Gastroesophageal sphincter (tissue), 4 donors: Measurements from ENCODE around the gene ITPK1. TPM values are rescaled to one million over a fixed set of nuclear protein-coding genes. Genes with fewer than 3 reads are reported as not detected.

Source experiments
- ATAC-seq: fragments of 150-250 bp; one replicate; pipeline ENCODE4 v1.9.1; 2016; ENCODE audit warnings: mild to moderate bottlenecking, moderate library complexity
- H3K27ac ChIP-seq, 4 donors: fragments of 200-600 bp; sonication (generic) in 3 of 4; 1 replicate in 3 of 4; 2 replicates in 1 of 4; pipeline ENCODE4 v1.5.1; 2016 to 2019
- H3K27me3 ChIP-seq: fragments of 200-600 bp; sonication (generic); one replicate; pipeline ENCODE4 v1.5.1; 2019
- H3K36me3 ChIP-seq, 2 donors: fragments of 200-600 bp; sonication (generic); one replicate each; pipeline ENCODE4 v1.5.1; 2019; ENCODE audit warnings: control low read depth in 1 of 2
- H3K4me1 ChIP-seq, 3 donors: fragments of 200-600 bp; sonication (generic); 1 replicate in 2 of 3; 2 replicates in 1 of 3; pipeline ENCODE4 v1.5.1; 2016 to 2019; ENCODE audit warnings: control low read depth in 2 of 3
- H3K4me3 ChIP-seq, 2 donors: fragments of 200-600 bp; sonication (generic); one replicate each; pipeline ENCODE4 v1.5.1; 2019; ENCODE audit warnings: mild to moderate bottlenecking in 1 of 2, moderate library complexity in 1 of 2
- H3K9me3 ChIP-seq, 3 donors: fragments of 200-600 bp; sonication (generic); one replicate each; pipeline ENCODE4 v1.5.1; 2017 to 2019; ENCODE audit warnings: control low read depth in 2 of 3
- EP300 ChIP-seq: sonication (generic); formaldehyde crosslinking; IDR thresholded peaks from one replicate; pipeline ENCODE4 v1.6.1; 2017; ENCODE audit warnings: antibody characterized with exemption, mild to moderate bottlenecking
- POLR2A ChIP-seq, 2 donors: fragments of 450-650 bp; IDR thresholded peaks; one replicate each; pipeline ENCODE4 v1.6.1; 2017; ENCODE audit warnings: antibody characterized with exemption in 2 of 2, mild to moderate bottlenecking in 2 of 2, moderate library complexity in 1 of 2
- POLR2AphosphoS5 ChIP-seq: sonication (generic); formaldehyde crosslinking; IDR thresholded peaks from one replicate; pipeline ENCODE4 v1.6.1; 2017; ENCODE audit warnings: antibody characterized with exemption
- WGBS, 2 donors: methylation state at CpG; one replicate each; pipeline ENCODE4 v1.1.5; 2018; ENCODE audit warnings: low coverage in 1 of 2; 5-methylcytosine and 5-hydroxymethylcytosine counted together
- total RNA-seq, 4 donors: library from RNA; depleted of rRNA; stranded (reverse); fragments of >200 nt; gene quantifications; one replicate each; pipeline ENCODE4 v1.1.0, GENCODE V29; 2016
- TF ChIP-seq, protein P1 (sequence below), 4 experiments: fragments of 200-600 bp in 2 of 4; fragments of 450-650 bp in 2 of 4; sonication (generic) in 1 of 4; IDR thresholded peaks; one replicate each; pipeline ENCODE4 v1.5.1; 2017 to 2019; ENCODE audit warnings: antibody characterized with exemption in 4 of 4, mild to moderate bottlenecking in 2 of 4, moderate library complexity in 2 of 4

Gene ITPK1
- total RNA-seq, 4 donors from 2014 or later: 68.8 to 201 (median 134) TPM

DNA sequence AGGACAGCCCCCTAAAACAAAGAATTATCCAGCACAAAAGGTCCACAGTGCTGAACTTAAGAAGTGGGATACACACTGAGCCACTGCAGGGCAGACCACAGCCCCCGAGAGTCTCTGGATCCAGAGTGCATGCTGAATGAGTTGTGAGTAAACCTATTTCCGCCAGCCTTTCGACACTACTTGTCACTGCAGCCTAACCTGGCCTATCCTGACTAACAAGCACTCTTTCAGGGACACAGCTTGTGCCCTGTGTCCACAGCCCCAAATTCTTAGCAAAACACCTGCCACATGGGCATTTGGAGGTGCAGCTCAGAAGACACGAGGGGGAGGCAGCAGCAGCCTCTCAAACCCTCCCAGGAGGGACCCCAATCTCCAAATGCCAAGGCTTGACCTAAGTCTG, 31.3 kb downstream of the ITPK1 start:
- Histone ChIP-seq H3K4me1 (peaks cover 0 to 92% (median 31%) of the 10 kb centered on the region in 3 donors), H3K36me3 (no peaks in the 10 kb centered on the region), H3K9me3 (no peaks in the 10 kb centered on the region), H3K27ac (peak overlapping the region in 3 of 4 donors; percentile 11 to 73 (median 63)), H3K4me3 (no peak overlapping the region), H3K27me3 (no peaks in the 10 kb centered on the region)
- ATAC-seq: no peak
- WGBS, 2 donors: 100% methylated on average over 2 of the region's 4 CpGs; no CpG with 5 or more reads in 1 of the 2 donors
- TF ChIP-seq, protein P1, sequence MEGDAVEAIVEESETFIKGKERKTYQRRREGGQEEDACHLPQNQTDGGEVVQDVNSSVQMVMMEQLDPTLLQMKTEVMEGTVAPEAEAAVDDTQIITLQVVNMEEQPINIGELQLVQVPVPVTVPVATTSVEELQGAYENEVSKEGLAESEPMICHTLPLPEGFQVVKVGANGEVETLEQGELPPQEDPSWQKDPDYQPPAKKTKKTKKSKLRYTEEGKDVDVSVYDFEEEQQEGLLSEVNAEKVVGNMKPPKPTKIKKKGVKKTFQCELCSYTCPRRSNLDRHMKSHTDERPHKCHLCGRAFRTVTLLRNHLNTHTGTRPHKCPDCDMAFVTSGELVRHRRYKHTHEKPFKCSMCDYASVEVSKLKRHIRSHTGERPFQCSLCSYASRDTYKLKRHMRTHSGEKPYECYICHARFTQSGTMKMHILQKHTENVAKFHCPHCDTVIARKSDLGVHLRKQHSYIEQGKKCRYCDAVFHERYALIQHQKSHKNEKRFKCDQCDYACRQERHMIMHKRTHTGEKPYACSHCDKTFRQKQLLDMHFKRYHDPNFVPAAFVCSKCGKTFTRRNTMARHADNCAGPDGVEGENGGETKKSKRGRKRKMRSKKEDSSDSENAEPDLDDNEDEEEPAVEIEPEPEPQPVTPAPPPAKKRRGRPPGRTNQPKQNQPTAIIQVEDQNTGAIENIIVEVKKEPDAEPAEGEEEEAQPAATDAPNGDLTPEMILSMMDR (IDR thresholded peaks at IDR 0.05): no peak
- TF ChIP-seq POLR2A (IDR thresholded peaks at IDR 0.05) (no peak), POLR2AphosphoS5 (no peak)

DNA sequence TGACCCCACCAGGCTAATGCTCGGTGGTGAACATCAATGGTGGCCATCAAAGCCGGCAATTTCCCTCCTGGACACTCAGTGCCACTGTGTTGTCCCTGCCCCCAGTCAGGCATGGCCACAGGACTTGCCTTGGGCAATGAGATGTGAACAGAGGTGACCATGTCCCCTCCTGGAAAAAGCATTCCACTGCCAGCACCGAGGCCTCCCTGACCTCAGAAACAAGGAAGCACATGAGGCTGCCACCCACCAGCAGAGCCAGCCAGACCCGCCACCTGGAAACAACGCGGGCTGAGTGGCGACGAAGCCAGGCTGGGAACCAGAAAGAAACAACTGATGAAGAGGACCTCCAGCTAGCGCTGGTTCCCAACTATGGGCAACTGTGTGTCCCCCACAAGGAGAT, 31.8 kb downstream of the ITPK1 start:
- Histone ChIP-seq H3K4me3 (no peak overlapping the region), H3K36me3 (no peaks in the 10 kb centered on the region), H3K27ac (peak overlapping the region in 3 of 4 donors; percentile 11 to 73 (median 54)), H3K4me1 (peaks cover 0 to 92% (median 33%) of the 10 kb centered on the region in 3 donors), H3K27me3 (no peaks in the 10 kb centered on the region), H3K9me3 (no peaks in the 10 kb centered on the region)
- no CpG with 5 or more reads among the region's 9 CpGs for WGBS, 2 donors
- no peak for ATAC-seq
- TF ChIP-seq, protein P1 (IDR thresholded peaks at IDR 0.05): no peak
- TF ChIP-seq POLR2AphosphoS5 (no peak), POLR2A (IDR thresholded peaks at IDR 0.05) (no peak), EP300 (no peak)

DNA sequence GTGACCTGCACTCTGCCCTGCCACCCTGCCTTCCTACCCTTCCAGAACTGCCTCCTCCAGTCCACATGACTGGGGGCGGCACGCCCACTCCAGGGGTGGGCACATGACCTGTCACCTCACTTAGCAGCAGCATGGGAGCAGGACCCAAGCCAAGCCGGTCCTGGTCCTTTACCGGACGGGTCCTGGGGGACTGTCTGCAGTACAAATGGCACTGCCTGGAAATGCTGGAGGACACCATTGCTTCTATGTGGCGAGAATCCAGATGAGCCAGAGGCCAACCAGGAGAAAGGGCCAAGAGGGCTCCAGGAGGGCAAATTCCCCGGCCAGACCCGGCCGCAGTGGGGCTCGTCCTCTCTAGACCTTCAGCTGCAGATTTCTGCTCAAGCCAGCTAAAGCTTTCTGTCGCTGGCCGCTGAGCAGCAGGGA, 33.1 kb downstream of the ITPK1 start:
- H3K4me1 ChIP-seq: peaks cover 0 to 97% (median 44%) of the 10 kb centered on the region in 3 donors
- no peaks in the 10 kb centered on the region for H3K27me3 ChIP-seq
- no CpG with 5 or more reads among the region's 12 CpGs for WGBS, 2 donors
- H3K27ac ChIP-seq: peak overlapping the region in 3 of 4 donors; percentile 35 to 73 (median 54)
- H3K4me3 ChIP-seq: no peak overlapping the region
- TF ChIP-seq EP300: no peak
- H3K36me3 ChIP-seq: no peaks in the 10 kb centered on the region
- no peaks in the 10 kb centered on the region for H3K9me3 ChIP-seq
- ATAC-seq: no peak

DNA sequence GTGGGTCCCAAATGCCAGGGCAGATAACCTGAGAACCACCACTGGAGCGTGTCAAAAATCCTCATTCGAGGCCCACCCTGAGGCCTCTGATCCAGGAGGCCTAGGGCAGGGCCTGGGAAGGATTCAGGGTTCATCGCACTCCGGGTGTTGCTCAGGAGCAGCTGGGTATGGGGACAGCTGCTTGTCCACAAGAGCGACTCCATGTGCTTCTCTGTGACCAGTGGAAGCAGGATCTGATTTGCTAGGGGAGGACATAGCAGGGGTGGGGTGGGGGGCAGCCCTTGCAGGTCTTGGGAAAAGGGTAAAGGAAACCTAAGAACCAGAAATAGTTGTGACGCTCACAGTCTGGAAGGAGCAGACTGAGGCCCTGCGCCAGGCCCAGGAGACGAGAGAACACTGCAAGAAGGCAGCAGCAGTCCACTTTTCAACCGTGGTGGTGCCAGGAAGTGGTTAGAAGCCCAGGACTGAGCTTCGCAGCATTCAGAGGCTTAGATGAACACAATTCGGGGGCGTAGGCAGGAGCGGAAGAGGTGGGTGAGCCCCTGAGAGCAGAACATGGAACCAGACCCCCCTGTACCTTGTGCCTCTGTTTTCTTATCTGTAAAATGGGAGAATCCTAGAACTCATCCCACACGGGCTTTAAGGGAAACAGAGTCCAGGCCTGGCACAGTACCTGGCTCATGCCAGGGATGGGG, 33.7 kb downstream of the ITPK1 start:
- WGBS, 2 donors: 75 to 92% methylated on average over 9 of the region's 14 CpGs
- Histone ChIP-seq H3K27me3 (no peaks in the 10 kb centered on the region), H3K27ac (peak overlapping the region in 3 of 4 donors; percentile 35 to 73 (median 54)), H3K4me1 (peaks cover 0 to 97% (median 44%) of the 10 kb centered on the region in 3 donors), H3K9me3 (no peaks in the 10 kb centered on the region), H3K4me3 (no peak overlapping the region), H3K36me3 (no peaks in the 10 kb centered on the region)
- no peak for TF ChIP-seq POLR2A (IDR thresholded peaks at IDR 0.05)
- TF ChIP-seq, protein P1 (IDR thresholded peaks at IDR 0.05): no peak
- TF ChIP-seq POLR2AphosphoS5: no peak
- no peak for TF ChIP-seq EP300
- ATAC-seq: no peak

DNA sequence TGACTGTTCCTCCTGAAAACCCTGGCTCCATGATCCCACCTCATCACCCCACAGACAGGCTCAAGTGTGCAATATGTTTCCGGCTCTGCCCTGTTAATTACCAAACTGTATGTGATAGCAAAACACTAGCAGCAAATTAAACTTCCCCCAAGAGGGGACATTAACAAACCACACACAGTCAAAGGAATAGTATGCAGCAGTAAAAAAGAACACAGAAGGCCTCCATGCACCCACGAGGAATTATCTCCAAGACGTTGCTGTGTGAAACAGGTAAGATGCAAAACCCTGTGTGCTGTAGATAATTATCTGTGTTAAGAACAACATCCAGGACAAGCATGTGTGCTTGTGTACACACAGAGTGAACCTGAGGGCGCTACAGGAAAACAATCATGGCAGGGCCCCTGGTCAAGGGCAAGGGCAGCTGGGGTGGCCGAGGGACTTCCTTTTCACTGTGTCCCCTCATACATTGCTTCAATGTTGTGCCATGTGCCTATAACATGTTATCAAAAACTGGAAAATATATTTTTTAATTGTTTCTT, 35.8 kb downstream of the ITPK1 start:
- TF ChIP-seq POLR2AphosphoS5 (no peak), POLR2A (IDR thresholded peaks at IDR 0.05) (no peak), EP300 (no peak)
- TF ChIP-seq, protein P1 (IDR thresholded peaks at IDR 0.05): no peak
- peaks cover 0 to 97% (median 34%) of the 10 kb centered on the region in 3 donors for H3K4me1 ChIP-seq
- no peaks in the 10 kb centered on the region for H3K36me3 ChIP-seq
- WGBS, 2 donors: 94 to 95% methylated on average over 3 to 5 of the region's 5 CpGs
- ATAC-seq: no peak
- no peak overlapping the region for H3K27ac ChIP-seq
- no peaks in the 10 kb centered on the region for H3K9me3 ChIP-seq
- no peaks in the 10 kb centered on the region for H3K27me3 ChIP-seq
- H3K4me3 ChIP-seq: no peak overlapping the region
